NCI-H2081 (cell line): Measurements from ENCODE around the gene ZNF324B.
"Not testable (repeated sequence)": the region's sequence is repeated elsewhere in the genome, so short reads cannot be mapped to it uniquely, and the experiment has no call there.

Source experiments
- DNase-seq, 2 experiments: peaks; one replicate each; lab custom pipeline; 2025; lab: John Stamatoyannopoulos, UW

The ZNF324B gene

GRCh38 chr19:58455306-58455705, 3.9 kb downstream of the ZNF324B start:
- DNase-seq: no peak

DNA sequence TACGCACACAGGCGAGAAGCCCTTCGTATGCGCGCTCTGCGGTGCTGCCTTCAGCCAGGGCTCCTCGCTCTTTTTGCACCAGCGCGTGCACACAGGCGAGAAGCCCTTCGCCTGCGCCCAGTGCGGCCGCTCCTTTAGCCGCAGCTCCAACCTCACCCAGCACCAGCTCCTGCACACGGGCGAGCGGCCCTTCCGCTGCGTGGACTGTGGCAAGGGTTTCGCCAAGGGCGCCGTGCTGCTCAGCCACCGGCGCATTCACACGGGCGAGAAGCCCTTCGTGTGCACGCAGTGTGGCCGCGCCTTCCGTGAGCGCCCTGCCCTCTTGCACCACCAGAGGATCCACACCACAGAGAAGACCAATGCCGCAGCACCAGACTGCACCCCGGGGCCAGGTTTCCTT, 4.7 kb downstream of the ZNF324B start:
- DNase-seq: no peak

DNA sequence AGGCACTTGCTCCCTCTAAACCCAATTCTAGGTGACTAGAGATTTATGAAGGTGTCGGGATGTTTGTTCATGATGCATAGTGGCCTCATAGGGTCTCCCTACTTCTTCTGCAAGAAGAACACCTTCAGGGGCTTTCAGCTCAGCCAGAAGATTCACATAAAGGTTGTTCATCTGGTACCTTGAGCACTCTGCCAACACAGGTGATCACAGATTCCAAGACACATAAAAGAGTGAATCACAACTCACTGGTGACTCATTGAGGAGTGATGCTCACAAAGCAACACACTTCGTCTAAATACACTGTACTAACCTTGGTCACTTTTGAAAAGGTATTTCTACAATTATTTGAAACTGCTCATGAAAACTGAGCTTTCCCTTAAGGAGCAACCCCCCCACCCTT, 8.6 kb downstream of the ZNF324B start:
- no peak for DNase-seq

GRCh38 chr19:58466089-58466759, 14.8 kb downstream of the ZNF324B start:
- no peak for DNase-seq

DNA sequence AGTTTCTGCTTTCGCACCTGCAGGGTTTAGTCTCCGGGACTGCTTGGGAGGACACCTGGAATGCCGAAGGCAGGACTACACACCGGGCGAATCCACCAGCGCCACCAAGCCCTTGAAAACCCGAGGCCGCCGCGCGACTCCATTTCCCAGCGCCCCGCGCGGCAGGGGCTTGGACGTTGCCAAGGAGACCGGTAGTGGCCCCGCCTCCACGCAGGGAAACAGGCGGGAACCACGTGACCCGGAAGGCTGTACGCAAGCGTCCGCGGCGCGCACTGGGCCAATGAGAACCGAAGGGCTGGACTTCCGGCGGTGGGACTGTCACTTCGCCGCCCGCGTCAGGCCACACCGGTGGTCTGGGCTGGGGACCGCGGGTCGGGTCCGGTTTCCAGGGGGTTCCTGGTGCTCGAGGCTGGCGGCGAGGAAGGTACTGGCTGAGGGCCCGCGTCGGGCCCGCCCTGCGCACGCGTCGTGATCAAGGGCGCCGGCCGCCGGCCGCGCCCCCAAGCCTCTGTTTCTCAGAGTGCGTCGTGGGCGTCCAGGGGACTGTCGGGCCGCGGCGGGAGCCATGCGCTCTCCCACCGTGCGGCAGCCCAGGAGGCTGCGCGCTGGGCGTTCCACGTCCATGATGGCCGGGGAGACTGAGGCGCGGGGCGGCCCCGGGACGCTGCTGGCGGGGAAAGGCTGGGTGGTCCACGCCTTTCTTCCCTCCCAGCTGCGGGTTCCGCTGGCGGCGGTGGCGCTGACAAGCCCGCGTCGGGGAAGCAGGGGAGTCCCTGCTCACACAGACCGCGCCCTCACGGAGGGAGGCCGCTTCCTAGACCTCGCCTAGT, 15.6 kb downstream of the ZNF324B start, which contains the start of gene ZNF324:
Gene ZNF324, plus strand, starts transcription at position 321 of the 830 bp plus-strand sequence. CDS start 2,106 bp downstream, outside the sequence.
- DNase-seq: peak; percentile 96 to 97

GRCh38 chr19:58468216-58468839, 16.9 kb downstream of the ZNF324B start:
- peak in 1 of 2 experiments; percentile 2 for DNase-seq

DNA sequence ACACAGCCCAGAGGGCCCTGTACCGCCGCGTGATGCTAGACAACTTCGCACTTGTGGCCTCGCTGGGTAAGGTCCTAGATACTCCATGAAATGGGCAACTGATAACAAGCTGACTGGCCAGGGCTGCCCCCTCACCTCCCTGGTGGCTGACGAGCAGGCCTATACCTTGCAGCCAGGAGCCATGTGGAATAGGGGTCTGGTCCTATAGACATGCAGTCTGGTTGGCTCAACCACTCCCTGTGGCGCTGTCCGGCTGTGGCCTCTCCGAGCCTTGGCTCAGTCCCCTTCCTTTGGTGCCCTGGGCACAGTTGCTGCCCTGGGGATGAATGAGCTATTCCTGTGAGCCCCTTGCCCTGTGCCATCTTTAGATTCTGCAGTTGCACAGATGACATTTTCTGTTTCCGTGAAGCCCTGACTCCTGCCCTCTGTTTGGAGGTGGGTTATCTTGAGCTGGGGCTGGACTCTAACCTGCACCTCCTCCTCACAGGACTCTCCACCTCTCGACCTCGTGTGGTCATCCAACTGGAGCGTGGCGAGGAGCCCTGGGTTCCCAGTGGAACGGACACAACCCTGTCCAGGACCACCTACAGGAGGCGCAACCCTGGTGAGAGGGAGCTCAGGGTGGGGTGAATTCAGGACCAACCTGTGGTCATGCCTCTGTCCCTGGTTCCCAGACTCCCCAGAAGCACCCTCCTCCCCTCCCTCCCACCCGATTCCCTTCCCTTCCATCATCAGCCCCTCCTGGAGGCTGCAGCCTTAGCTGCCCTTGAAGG, 18.0 kb downstream of the ZNF324B start:
- DNase-seq: no peak

- DNase-seq: not testable (repeated sequence)
These were observed 19.6 kb downstream of the ZNF324B start for GRCh38 chr19:58470837-58471543.

- no peak for DNase-seq
These were observed 20.3 kb downstream of the ZNF324B start for GRCh38 chr19:58471736-58472135.

DNA sequence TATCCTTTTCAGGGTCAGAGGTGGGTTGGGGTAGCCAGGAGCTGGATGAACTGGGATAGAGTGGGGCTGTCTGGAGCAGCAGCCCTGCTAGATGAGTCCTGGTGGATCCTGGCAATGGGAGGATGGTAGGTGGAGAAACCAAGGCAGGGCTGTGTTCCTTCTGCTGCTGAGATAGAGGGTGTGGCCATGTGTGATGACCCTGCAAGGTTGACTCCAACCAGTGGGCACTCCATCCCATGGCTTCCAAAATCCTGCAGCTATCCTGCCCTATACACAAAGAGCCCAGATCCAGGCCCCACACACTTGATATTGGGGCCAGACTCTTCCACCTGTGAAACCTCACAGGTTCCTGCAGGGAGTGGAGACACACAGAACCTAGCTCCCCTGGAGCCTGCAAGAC, 22.4 kb downstream of the ZNF324B start:
- no peak for DNase-seq

DNA sequence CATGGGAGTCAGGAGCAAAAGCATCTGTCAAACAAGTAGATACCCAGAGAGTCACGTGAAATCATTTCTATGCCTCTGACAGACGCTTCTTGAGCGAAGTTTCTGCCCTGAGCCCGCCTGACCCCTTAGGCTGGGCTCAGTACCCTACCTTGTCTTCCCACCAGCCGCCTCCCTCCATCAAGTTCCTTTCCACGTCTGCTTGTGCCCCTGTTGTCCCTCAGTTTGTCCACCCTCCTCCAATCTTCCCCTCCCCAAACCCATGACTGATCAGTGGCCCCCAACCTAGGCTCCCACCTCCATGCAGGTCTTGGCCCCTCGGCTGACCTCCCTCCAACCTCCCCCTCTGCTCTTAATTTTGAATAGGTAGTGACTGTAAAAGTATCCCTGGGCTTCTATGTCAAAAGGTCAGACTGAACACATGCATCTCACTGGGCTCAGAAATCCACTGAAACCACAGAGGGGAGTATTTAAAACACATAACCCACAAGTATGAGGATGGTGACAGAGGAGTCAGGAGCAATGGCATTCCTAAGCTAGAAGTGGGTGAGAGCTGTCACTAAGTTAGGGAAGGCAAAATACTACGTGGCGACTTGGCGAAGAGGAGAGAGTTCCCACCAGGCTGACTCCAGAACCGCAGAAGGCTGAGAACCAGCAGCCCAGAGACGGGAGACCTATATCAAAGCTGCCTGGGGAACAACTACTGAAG, 23.0 kb downstream of the ZNF324B start:
- DNase-seq: no peak

- DNase-seq: no peak
These were observed 23.7 kb downstream of the ZNF324B start for GRCh38 chr19:58474997-58475713.

GRCh38 chr19:58475714-58476497, 24.5 kb downstream of the ZNF324B start, which contains the start of gene ZNF446:
ZNF446 (plus strand) TSS chr19:58476352; CDS start chr19:58477219, 867 bp downstream.
- peak; percentile 93 to 96 for DNase-seq

DNA sequence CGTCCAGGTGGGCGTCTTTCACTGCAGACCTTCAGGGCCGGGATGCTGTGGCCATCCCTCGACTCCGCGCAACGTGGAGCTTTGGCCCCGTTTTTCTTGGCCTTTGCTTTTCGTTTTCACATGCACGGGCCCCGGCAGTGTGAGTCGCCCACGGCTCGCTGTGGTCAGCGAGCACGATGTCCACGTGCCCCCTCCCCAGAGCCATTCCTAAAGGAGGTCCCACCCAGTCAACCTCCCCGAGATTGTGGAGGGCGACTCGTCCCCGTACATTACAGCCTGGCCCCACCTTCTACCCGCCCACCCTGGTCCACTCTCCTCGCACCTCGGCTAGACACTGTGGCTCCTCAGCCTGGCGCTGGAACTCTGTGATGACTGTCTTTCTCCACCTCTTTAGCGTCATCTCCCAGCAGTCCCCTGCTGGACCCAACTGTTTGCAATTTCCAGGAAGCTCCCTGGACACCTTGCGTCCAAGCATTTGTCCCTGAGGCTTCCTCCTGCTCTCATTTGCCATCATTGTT, 25.1 kb downstream of the ZNF324B start:
- DNase-seq: peak in 1 of 2 experiments; percentile 7

DNA sequence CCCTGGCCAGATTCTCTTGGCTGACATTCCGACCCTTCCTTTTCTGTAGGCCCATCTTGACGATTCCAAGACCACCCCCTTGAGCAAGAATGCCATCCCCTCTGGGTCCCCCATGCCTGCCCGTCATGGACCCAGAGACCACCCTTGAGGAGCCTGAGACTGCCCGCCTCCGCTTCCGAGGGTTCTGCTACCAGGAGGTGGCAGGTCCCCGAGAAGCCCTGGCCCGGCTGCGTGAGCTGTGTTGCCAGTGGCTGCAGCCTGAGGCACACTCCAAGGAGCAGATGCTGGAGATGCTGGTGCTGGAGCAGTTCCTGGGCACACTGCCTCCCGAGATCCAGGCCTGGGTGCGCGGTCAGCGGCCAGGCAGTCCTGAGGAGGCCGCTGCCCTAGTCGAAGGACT, 25.7 kb downstream of the ZNF324B start:
- no peak for DNase-seq

GRCh38 chr19:58477871-58478270, 26.4 kb downstream of the ZNF324B start:
- no peak for DNase-seq

GRCh38 chr19:58479303-58479702, 27.9 kb downstream of the ZNF324B start:
- no peak for DNase-seq

GRCh38 chr19:58479736-58480480, 28.5 kb downstream of the ZNF324B start:
- no peak for DNase-seq
